Measurements from ENCODE around the gene RANBP3L.
"Not testable (repeated sequence)": the region's sequence is repeated elsewhere in the genome, so short reads cannot be mapped to it uniquely, and the experiment has no call there.

Gene RANBP3L

DNA sequence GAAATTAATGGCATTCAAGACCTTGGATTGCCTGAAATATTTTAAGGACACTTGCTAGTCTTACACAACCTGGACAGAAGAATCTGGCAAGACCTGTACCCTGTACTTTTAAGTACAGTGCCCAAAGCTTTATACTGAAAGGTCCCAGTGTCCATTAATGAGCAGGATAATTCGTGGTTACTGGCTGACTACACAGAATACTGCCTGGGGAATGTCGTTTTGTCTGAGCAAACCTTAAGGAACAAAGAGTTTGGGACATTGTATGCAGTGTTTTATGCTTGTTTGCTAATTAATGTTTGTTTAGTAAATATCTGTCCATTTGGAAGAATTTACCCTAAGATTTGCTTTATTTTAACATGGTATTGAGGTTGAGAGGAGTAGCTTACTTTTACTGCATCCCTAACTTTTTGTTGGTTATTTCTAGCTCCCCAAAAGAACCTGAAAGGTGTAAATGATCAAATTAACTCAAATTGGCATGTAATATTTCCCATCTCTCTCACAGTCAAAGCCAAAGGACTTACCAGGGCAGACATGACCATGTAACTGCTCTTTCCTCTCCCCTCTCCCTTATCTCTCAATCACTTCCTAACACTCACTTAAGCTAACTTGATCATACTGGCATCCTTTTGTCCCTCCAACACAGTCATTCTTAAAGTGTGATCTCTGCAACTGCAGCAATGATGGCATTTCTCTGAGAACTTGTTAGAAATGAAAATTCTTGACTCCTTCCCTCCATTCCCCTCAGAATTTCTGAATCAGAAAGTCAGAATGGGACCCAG lies 15.7 kb downstream of the RANBP3L start:
- no peak for DNase-seq (ENCODE audit: low read depth in 1 of 2, low spot score in 1 of 2)

DNA sequence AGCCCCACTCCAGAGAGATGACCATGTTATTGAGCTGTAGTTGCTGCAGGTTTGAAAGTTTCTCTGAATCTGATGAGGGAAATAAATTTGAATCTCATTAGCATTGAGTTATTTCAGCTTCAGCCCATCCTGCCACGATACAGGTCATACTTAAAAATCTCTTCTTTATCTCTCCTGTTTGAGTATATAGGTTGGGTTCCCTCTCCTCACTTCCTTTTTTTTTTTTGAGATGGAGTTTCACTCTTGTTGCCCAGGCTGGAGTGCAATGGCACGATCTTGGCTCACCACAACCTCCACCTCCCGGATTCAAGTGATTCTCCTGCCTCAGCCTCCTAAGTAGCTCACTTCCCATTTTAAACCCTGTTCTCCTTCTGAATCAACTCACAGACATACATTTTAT lies 17.9 kb downstream of the RANBP3L start:
- not testable (repeated sequence) for DNase-seq (ENCODE audit: low read depth in 1 of 2, low spot score in 1 of 2)

GRCh38 chr5:36281626-36282025 lies 20.1 kb downstream of the RANBP3L start:
- no peak for DNase-seq (ENCODE audit: low read depth in 1 of 2, low spot score in 1 of 2)

DNA sequence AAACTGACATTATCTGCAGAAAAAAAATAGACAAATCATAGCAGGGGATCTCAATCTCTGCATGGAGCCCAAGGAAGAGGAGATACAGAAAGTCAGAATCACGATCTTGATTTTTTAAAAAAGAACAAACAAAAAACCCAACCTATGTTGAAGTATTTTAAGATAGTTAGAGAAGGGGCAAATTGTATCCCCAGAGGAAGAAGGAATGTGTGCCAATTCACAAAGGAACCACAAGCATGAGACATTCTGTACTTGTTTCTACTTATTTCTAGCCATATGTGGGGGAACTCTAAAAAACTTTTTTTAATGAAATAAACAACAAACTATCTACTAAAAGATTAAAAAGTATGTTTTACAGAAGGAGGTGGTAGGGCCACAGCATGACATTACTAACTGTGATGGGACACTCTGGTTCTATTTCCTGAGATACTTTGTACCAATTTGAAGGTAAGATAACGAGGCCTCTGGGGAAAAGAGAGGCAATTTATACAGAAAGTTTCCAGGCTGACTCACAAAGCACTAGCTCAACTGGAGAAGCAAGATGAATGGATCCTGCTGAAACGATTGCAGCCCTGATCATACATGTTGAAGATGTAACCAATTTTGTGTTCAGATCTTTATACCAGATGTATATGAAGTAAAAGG lies 22.5 kb downstream of the RANBP3L start:
- DNase-seq (ENCODE audit: low read depth in 1 of 2, low spot score in 1 of 2), result no peak

GRCh38 chr5:36277521-36278176 lies 24.1 kb downstream of the RANBP3L start:
- DNase-seq (ENCODE audit: low read depth in 1 of 2, low spot score in 1 of 2), result no peak

DNA sequence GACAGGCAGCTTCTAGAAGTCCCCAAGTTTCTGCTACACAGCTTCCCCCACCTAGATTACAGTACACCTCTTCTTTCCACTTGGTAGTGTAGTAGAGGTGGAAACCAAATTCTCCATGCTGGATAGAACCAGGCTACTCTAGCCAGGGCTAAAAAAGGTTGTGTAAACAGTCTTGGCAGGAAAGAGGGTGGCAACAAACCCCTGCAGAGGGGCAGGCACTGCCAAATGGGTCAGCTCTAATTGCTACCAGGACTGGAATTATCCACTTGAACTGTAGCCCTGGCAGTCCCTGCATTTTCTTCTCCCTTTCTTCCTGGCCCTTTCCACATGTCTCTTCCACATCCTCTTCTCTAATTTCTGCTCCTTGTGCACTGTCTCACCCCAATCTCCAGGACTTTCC lies 24.8 kb downstream of the RANBP3L start:
- DNase-seq (ENCODE audit: low read depth in 1 of 2, low spot score in 1 of 2), result no peak

DNA sequence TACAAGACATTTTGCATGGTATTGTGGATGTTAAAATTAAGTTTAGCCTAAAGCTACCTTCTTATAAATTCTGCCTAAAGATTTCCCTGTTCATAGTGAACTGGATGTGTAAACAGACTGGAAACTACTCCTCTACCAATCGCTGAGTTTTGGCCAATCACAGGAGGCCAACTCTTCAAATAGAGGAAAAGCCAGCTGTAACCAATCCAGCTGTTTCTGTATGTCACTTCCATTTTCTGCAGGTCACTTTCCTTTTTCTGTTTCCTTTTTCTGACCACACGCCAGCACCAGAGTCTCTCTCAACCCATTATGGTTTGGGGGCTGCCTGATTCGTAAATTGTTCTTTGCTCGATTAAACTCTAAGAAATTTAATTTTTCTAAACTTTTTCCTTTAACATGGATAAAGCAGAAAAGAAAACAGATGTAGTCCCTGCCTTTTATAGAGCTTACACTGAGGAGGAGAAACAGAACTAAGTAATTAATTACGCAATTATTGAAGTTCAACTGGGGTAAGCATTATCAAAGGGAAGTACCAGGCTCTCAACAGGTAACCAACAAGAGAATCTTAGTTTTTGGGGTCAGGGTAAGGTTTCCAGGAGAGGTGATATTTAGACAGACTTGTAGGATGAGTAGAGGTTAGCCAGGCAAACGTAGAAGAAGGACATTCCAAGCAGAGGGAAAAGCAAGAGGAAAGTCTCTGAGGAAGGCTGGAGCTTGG lies 27.7 kb downstream of the RANBP3L start:
- no peak for DNase-seq (ENCODE audit: low read depth in 1 of 2, low spot score in 1 of 2)

DNA sequence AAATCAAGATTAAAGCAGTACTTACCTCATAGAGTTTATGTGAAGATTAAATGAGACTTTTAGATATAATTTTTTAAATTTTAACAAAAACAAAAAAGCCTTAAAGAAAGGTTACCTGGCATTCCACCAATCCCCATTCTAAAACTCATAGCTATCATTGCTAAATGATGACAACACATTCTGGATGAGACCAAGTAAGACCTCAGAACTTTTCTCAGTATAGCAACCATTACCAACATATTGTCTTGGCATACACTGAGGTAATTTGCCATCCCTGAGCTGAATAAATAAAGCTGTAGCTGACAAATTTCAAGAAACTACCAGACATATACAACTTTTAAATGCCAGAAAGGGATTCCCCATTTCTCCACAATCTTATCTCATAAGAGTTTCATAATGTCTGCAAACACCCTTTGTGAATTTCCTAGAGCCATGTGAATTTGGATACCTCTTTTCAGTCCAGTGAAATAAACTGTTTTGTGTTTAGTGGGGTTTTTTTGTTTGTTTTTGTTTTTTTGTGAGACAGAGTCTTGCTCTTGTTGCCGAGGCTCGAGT lies 29.5 kb downstream of the RANBP3L start:
- DNase-seq (ENCODE audit: low read depth in 1 of 2, low spot score in 1 of 2), result no peak

DNA sequence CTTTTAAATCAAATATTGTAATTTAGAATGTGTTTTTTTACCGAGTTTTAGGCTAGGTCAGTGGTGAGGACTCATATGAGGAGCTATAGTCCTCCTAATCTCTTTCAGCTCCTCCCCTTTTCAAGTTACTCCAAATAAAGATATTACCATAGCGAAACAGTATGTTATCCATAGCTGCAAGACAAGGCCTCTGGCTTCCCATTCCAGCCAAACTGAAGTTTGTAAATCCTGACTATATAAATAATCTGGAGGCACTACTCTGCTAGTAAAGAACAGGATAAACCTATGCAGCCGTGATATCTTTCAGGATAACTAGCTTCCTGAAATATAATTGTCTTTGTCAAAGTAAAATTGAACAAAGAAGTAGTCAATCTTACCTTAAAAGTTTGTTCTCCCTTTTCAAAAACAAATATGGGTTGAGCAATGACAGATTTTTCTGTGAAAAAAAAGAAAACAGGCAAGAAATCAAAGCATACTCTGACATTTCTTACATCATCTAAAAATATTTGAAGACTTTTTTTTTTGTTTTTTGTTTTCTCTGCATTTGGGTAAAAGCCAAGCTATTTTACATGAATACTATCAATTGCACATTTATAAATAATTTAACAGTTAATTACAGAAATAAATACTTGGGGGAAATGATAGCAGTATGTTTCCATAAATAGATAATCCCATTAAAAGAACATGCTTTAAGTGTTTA lies 30.7 kb downstream of the RANBP3L start:
- no peak for DNase-seq (ENCODE audit: low read depth in 1 of 2, low spot score in 1 of 2)

- DNase-seq (ENCODE audit: low read depth in 1 of 2, low spot score in 1 of 2), result no peak
Measured at GRCh38 chr5:36270175-36270574, 31.5 kb downstream of the RANBP3L start.

GRCh38 chr5:36269478-36269877 lies 32.2 kb downstream of the RANBP3L start:
- DNase-seq (ENCODE audit: low read depth in 1 of 2, low spot score in 1 of 2), result no peak

- no peak for DNase-seq (ENCODE audit: low read depth in 1 of 2, low spot score in 1 of 2)
Measured at GRCh38 chr5:36267905-36268304, 33.8 kb downstream of the RANBP3L start.

DNA sequence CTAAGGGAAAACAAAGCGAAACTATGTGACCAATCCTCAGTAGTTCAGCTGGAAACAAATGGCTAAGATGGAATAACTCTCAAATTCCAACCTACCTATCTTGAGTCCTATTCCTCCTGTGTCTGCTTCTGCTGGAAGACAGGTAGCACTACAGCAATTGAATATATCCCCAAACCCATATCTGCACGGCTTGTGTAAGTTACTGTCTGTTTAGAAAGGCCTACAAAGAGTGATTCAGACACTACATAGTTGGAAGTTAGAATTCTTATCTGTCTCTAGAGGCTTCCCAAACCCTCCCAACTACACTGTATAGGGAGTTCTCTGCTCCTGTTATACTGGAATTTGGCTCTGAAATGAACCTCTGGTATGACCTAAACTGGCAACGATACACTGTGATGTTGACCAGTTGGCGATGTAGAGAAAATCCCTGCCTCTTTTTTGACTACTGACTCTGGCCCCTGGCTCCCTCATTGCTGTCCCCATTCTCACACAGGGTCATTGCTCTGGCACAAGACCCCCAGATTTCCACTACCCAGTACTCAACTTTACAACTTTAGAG lies 37.4 kb downstream of the RANBP3L start:
- DNase-seq (ENCODE audit: low read depth in 1 of 2, low spot score in 1 of 2), result no peak

DNA sequence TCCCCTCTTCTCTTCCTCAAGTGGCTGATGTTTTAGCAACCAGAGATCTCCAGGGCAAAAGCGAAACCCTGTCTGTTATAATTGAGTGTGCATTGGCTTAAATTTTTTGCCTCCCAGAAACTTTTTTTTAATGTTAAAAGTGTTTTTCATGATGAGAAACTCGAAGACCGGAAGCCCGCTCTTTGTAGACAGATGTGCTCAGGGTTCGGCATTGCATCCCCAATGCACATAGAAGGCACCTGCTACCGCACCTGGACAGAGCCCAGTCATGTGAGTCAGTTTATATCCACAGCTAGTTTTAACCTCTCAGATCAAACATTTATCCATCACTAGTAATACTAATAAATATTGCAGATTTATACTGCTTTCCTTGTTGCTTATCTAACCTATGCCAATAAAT lies 40.5 kb downstream of the RANBP3L start:
- DNase-seq (ENCODE audit: low read depth in 1 of 2, low spot score in 1 of 2), result no peak

DNA sequence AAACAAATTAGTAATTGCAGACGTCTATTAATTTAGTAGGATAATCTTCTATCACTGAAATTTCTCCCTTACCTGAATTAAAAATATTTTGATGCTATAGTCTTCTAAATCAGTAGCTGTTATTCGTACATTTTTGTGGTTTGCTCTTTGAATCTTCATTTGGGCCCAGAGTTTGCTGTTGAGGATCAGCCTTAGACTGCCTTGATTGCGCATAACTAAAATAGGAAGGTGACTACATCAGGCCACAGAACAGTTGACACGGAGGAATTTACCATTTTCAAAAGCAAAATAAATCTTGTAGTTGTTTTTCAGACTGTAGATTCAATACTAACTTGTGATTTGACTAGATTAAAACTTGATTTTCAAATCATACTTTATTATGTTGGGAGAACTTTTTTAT lies 48.1 kb downstream of the RANBP3L start:
- no peak for DNase-seq (ENCODE audit: low read depth in 1 of 2, low spot score in 1 of 2)

GRCh38 chr5:36252722-36253365 lies 48.9 kb downstream of the RANBP3L start:
- DNase-seq (ENCODE audit: low read depth in 1 of 2, low spot score in 1 of 2), result no peak

DNA sequence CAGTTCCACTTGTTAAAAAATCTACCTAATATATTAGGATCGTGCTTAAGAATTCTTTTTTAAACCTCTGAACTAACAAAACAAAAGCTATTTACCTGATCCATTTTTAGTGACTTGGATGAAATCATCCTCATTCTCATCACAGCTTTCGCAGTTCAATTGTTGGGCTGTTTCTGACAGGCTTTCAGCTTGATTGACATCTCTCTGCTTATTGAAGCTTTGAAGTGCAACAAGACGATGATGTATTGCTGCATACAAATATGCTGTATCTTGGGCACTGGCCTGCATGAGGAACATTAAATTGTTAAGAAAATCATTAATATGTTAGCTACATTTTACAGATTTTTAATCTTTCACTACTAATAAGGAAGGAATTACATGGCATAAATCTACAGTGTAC lies 50.5 kb downstream of the RANBP3L start:
- DNase-seq (ENCODE audit: low read depth in 1 of 2, low spot score in 1 of 2), result no peak

- DNase-seq (ENCODE audit: low read depth in 1 of 2, low spot score in 1 of 2), result no peak
Measured at GRCh38 chr5:36250427-36250826, 51.3 kb downstream of the RANBP3L start.

- no peak for DNase-seq (ENCODE audit: low read depth in 1 of 2, low spot score in 1 of 2)
Measured at GRCh38 chr5:36246036-36246800, 55.5 kb downstream of the RANBP3L start.
